ENCODE data around the gene PRSS21. TPM values are rescaled to one million over a fixed set of nuclear protein-coding genes. Genes with fewer than 3 reads are reported as not detected.
A peak's percentile ranks its signal among the peaks of the same experiment; 100 is the strongest.

PRSS21 gene
- total RNA-seq, 2 experiments from 2014 or later = 68.7 to 69.6 TPM

GRCh38 chr16:2836646-2837508 lies 19.8 kb downstream of the PRSS21 start:
- no peak for DNase-seq (ENCODE audit: low spot score)
- Histone ChIP-seq H3K9me2 (ENCODE audit: insufficient read depth, low read length) (no peaks in the 10 kb centered on the region), H3K9me3 (ENCODE audit: low read length) (no peaks in the 10 kb centered on the region), H3K36me3 (ENCODE audit: insufficient read depth, low read length) (no peaks in the 10 kb centered on the region), H3K4me3 (ENCODE audit: low read depth, low read length, poor library complexity, severe bottlenecking) (no peak overlapping the region), H3K27ac (ENCODE audit: low read depth, low read length, poor library complexity, severe bottlenecking) (no peak overlapping the region), H3K4me2 (ENCODE audit: low read length) (no peak overlapping the region), H3K4me1 (ENCODE audit: insufficient read depth, low read length, poor library complexity, severe bottlenecking) (no peaks in the 10 kb centered on the region), H4K20me1 (ENCODE audit: insufficient read depth, low read length) (no peaks in the 10 kb centered on the region), H3K79me2 (ENCODE audit: insufficient read depth, low read depth, low read length) (no peaks in the 10 kb centered on the region), H2AFZ (ENCODE audit: low read length) (no peak overlapping the region)
- BruUV-seq (replicated peaks) = no TSS peak
- intact Hi-C loops (cut with micrococcal nuclease; ENCODE audit: unreplicated experiment) = no loop called here
- ChIA-PET CTCF (ENCODE audit: unreplicated experiment) (no interaction called here), POLR2A (no interaction called here)
- TF ChIP-seq EZH2phosphoT487 (IDR thresholded peaks at IDR 0.05; ENCODE audit: borderline replicate concordance, low read depth, low read length) = no peak
- TF ChIP-seq CTCF (conservative IDR thresholded peaks at IDR 0.05; ENCODE audit: low read length) = no peak

- no peaks in the 10 kb centered on the region for H3K9me2 ChIP-seq (ENCODE audit: insufficient read depth, low read length)
- DNase-seq (ENCODE audit: low spot score) = peak; percentile 74
- no peaks in the 10 kb centered on the region for H3K36me3 ChIP-seq (ENCODE audit: insufficient read depth, low read length)
- intact Hi-C loops (cut with micrococcal nuclease; ENCODE audit: unreplicated experiment) = loop anchor here (1.0 to 2.0 kb wide), 2 partner anchors 29 to 80 kb away; no protein-coding TSS in a partner anchor
- no peak overlapping the region for H3K27ac ChIP-seq (ENCODE audit: low read depth, low read length, poor library complexity, severe bottlenecking)
- BruUV-seq (replicated peaks) = no TSS peak
- TF ChIP-seq CTCF (conservative IDR thresholded peaks at IDR 0.05; ENCODE audit: low read length) = peak; percentile 85
- no peak for TF ChIP-seq EZH2phosphoT487 (IDR thresholded peaks at IDR 0.05; ENCODE audit: borderline replicate concordance, low read depth, low read length)
- no peaks in the 10 kb centered on the region for H3K79me2 ChIP-seq (ENCODE audit: insufficient read depth, low read depth, low read length)
- H3K4me1 ChIP-seq (ENCODE audit: insufficient read depth, low read length, poor library complexity, severe bottlenecking) = no peaks in the 10 kb centered on the region
- no peak overlapping the region for H3K4me2 ChIP-seq (ENCODE audit: low read length)
- CTCF ChIA-PET (ENCODE audit: unreplicated experiment) = interaction anchor here (0.7 kb wide), 1 partner anchor 29 kb away, joined by 3 read pairs; no protein-coding TSS in a partner anchor
- POLR2A ChIA-PET = interaction anchor here (1.8 kb wide), 1 partner anchor 29 kb away, joined by 4 read pairs; no protein-coding TSS in a partner anchor
- H4K20me1 ChIP-seq (ENCODE audit: insufficient read depth, low read length) = no peaks in the 10 kb centered on the region
- H3K9me3 ChIP-seq (ENCODE audit: low read length) = no peaks in the 10 kb centered on the region
- H3K4me3 ChIP-seq (ENCODE audit: low read depth, low read length, poor library complexity, severe bottlenecking) = no peak overlapping the region
- H2AFZ ChIP-seq (ENCODE audit: low read length) = no peak overlapping the region
Observed at GRCh38 chr16:2838928-2839327, 21.9 kb downstream of the PRSS21 start.
